Ovary (tissue), 9 donors: ENCODE data around the gene MRPS14. TPM values are rescaled to one million over a fixed set of nuclear protein-coding genes. Genes with fewer than 3 reads are reported as not detected.
A peak's percentile ranks its signal among the peaks of the same experiment; 100 is the strongest.

Source experiments
- DNase-seq, 5 donors: peaks; one replicate each; pipeline ENCODE4 v3.0.0-alpha.2; 2019 to 2020
- H3K27ac ChIP-seq, 2 donors: fragments of 200-600 bp; one replicate each; pipeline versions ENCODE4 v1.5.1 to v1.8.0; 2019 to 2022
- H3K27me3 ChIP-seq: fragments of 200-600 bp; one replicate; pipeline ENCODE4 v1.8.0; 2022
- H3K36me3 ChIP-seq: fragments of 200-600 bp; sonication (generic); one replicate; pipeline ENCODE4 v1.5.1; 2019
- H3K4me1 ChIP-seq: one replicate; pipeline ENCODE4 v1.8.1; 2013; ENCODE audit warnings: mild to moderate bottlenecking, moderate library complexity; ENCODE audit not compliant: insufficient read depth
- H3K4me3 ChIP-seq: fragments of 200-600 bp; sonication (generic); one replicate; pipeline ENCODE4 v1.5.1; 2017
- H3K9me3 ChIP-seq, 2 donors: fragments of 200-600 bp in 1 of 2; sonication (generic) in 1 of 2; one replicate each; pipeline versions ENCODE4 v1.5.1 to v1.8.1; 2013 to 2019; ENCODE audit warnings: mild to moderate bottlenecking in 1 of 2, moderate library complexity in 1 of 2
- CTCF ChIP-seq, 3 donors: fragments of 450-650 bp in 2 of 3; fragments of 200-600 bp in 1 of 3; IDR thresholded peaks; one replicate each; pipeline versions ENCODE4 v1.5.1 to v1.8.0; 2016 to 2022; ENCODE audit warnings: antibody characterized with exemption in 3 of 3, mild to moderate bottlenecking in 1 of 3
- EP300 ChIP-seq: sonication (generic); formaldehyde crosslinking; IDR thresholded peaks from one replicate; pipeline ENCODE4 v1.6.1; 2017; ENCODE audit warnings: antibody characterized with exemption
- POLR2A ChIP-seq: fragments of 450-650 bp; IDR thresholded peaks from one replicate; pipeline ENCODE4 v1.6.1; 2017; ENCODE audit warnings: antibody characterized with exemption, mild to moderate bottlenecking, moderate library complexity
- WGBS, 3 donors: extraction: QIAGEN DNeasy Blood & Tissue Kit in 1 of 3; methylation state at CpG; one replicate each; pipeline versions ENCODE4 v1.1.5 to v1.1.7; 2013 to 2017; 5-methylcytosine and 5-hydroxymethylcytosine counted together
- intact Hi-C, 4 donors: fragments of 100-400 bp; cut with DNase I; formaldehyde crosslinking; loops; one replicate each; pipeline versions ENCODE4 v1.11.0 to v1.15.1; 2022 to 2023
- polyA plus RNA-seq, 2 donors: library from polyadenylated mRNA; stranded (reverse); fragments of 200-250 nt in 1 of 2; fragments of 350-450 nt in 1 of 2; fragmentation: Illumina TruSeq in 1 of 2; extraction: RNeasy Lipid Tissue Mini Kit (QIAGEN cat#74804) in 1 of 2; gene quantifications; one replicate each; pipeline ENCODE4 v1.2.3, GENCODE V29; 2013 to 2014
- total RNA-seq, 7 donors: library from RNA; depleted of rRNA in 2 of 7; stranded (reverse); fragments of >200 nt in 2 of 7; fragmentation: NEBNext Ultra II Directional in 3 of 7; extraction: Animal tissue kit (Norgen Biotek cat#: 25700) in 3 of 7; gene quantifications; one replicate each; pipeline versions ENCODE4 v1.1.0 to v1.2.4, GENCODE V29; 2016 to 2023
- donor health status: DM: no; HTN: no; CAD: no; lungs with moderate emphysema.
- donor health status: DM: no; HTN: no; CAD: no.
- donor health status: Bipolar disorder and iron deficiency.
- donor health status: DM: yes; HTN: yes; CAD: no.
- donor health status: DM: no; HTN: no; CAD: no.
- donor health status: DM: yes; HTN: yes; CAD: no.

MRPS14 gene
- total and polyA plus RNA-seq, 9 donors: 21.0 to 38.0 (median 26.2) TPM

GRCh38 chr1:174998569-174999215, 24.5 kb downstream of the MRPS14 start:
- WGBS, 3 donors: 12 to 16% (median 14%) methylated on average over 19 of the region's 19 CpGs
- no peaks in the 10 kb centered on the region for H3K9me3 ChIP-seq
- intact Hi-C loops: loop anchor here in 1 of 4 donors (1.0 kb wide), 1 partner anchor 25 kb away; the partner anchor contains the start of gene MRPS14
- H3K4me1 ChIP-seq: peaks cover 8% of the 10 kb centered on the region
- no peaks in the 10 kb centered on the region for H3K27me3 ChIP-seq
- TF ChIP-seq CTCF (IDR thresholded peaks at IDR 0.05) (peak in 2 of 3 donors; percentile 51 to 63), EP300 (no peak)
- H3K4me3 ChIP-seq: peak overlapping the region; percentile 57
- peak in 4 of 5 donors; percentile 36 to 58 (median 53) for DNase-seq
- peak overlapping the region; percentile 88 to 99 for H3K27ac ChIP-seq
- no peaks in the 10 kb centered on the region for H3K36me3 ChIP-seq

GRCh38 chr1:174997041-174997440, 26.2 kb downstream of the MRPS14 start:
- intact Hi-C loops: no loop called here
- Histone ChIP-seq H3K36me3 (no peaks in the 10 kb centered on the region), H3K4me3 (no peak overlapping the region), H3K27ac (no peak overlapping the region), H3K4me1 (peaks cover 4% of the 10 kb centered on the region), H3K27me3 (no peaks in the 10 kb centered on the region), H3K9me3 (no peaks in the 10 kb centered on the region)
- WGBS, 3 donors: 90 to 94% (median 92%) methylated on average over 3 of the region's 3 CpGs
- TF ChIP-seq EP300 (no peak), CTCF (IDR thresholded peaks at IDR 0.05) (no peak), POLR2A (no peak)
- DNase-seq: no peak

- 16 to 28% (median 23%) methylated on average over 1 of the region's 1 CpG for WGBS, 3 donors
- DNase-seq: no peak
- Histone ChIP-seq H3K9me3 (no peaks in the 10 kb centered on the region), H3K36me3 (no peaks in the 10 kb centered on the region), H3K27me3 (no peaks in the 10 kb centered on the region), H3K4me3 (no peak overlapping the region), H3K4me1 (peaks cover 4% of the 10 kb centered on the region), H3K27ac (no peak overlapping the region)
- TF ChIP-seq EP300 (no peak), CTCF (IDR thresholded peaks at IDR 0.05) (no peak), POLR2A (no peak)
- intact Hi-C loops: no loop called here
These were observed 26.7 kb downstream of the MRPS14 start for GRCh38 chr1:174996476-174996875.

GRCh38 chr1:174995916-174996315, 27.3 kb downstream of the MRPS14 start:
- 86 to 96% (median 91%) methylated on average over 1 of the region's 1 CpG for WGBS, 3 donors
- H3K9me3 ChIP-seq: no peaks in the 10 kb centered on the region
- no peaks in the 10 kb centered on the region for H3K36me3 ChIP-seq
- intact Hi-C loops: no loop called here
- H3K4me1 ChIP-seq: peaks cover 4% of the 10 kb centered on the region
- H3K27ac ChIP-seq: no peak overlapping the region
- no peak for DNase-seq
- TF ChIP-seq CTCF (IDR thresholded peaks at IDR 0.05): no peak
- no peak for TF ChIP-seq EP300
- TF ChIP-seq POLR2A: no peak
- H3K27me3 ChIP-seq: no peaks in the 10 kb centered on the region
- no peak overlapping the region for H3K4me3 ChIP-seq
